GM23338 (cell line): ENCODE data around the gene HOXA3. TPM values are rescaled to one million over a fixed set of nuclear protein-coding genes. Genes with fewer than 3 reads are reported as not detected.
A peak's percentile ranks its signal among the peaks of the same experiment; 100 is the strongest.

Experiments
- ATAC-seq: fragments of 200-7000 bp; cut with Tn5 transposase; 3 replicates; pipeline ENCODE4 v1.9.1; 2020
- DNase-seq: peaks from one replicate; pipeline ENCODE4 v3.0.0-alpha.2; 2015; ENCODE audit warnings: low spot score
- H2AFZ ChIP-seq: fragments of 200-600 bp; sonication (generic); 2 replicates; pipeline ENCODE4 v1.8.0; 2016; ENCODE audit warnings: antibody characterized with exemption, mild to moderate bottlenecking, moderate library complexity
- H3F3A ChIP-seq: fragments of 200-600 bp; sonication (generic); replicated peaks from 2 replicates; pipeline ENCODE4 v1.8.0; 2017; ENCODE audit warnings: antibody characterized with exemption, mixed run types, low read depth
- H3K27ac ChIP-seq: fragments of 200-600 bp; sonication (generic); 2 replicates; pipeline ENCODE4 v1.6.1; 2016; ENCODE audit warnings: low read depth
- H3K27me3 ChIP-seq: fragments of 200-600 bp; sonication (generic); 2 replicates; pipeline ENCODE4 v1.8.0; 2016; ENCODE audit warnings: mild to moderate bottlenecking, mixed run types, moderate library complexity; ENCODE audit not compliant: insufficient read depth
- H3K36me3 ChIP-seq: fragments of 200-600 bp; sonication (generic); 2 replicates; pipeline ENCODE4 v1.8.0; 2016; ENCODE audit warnings: mild to moderate bottlenecking; ENCODE audit not compliant: insufficient read depth
- H3K4me1 ChIP-seq: fragments of 200-600 bp; sonication (generic); 2 replicates; pipeline ENCODE4 v1.8.0; 2016; ENCODE audit warnings: mild to moderate bottlenecking, moderate library complexity; ENCODE audit not compliant: insufficient read depth
- H3K4me2 ChIP-seq: fragments of 200-600 bp; sonication (generic); 2 replicates; pipeline ENCODE4 v1.7.1; 2017; ENCODE audit warnings: mixed run types
- H3K4me3 ChIP-seq: fragments of 200-600 bp; sonication (generic); 2 replicates; pipeline ENCODE4 v1.6.1; 2016; ENCODE audit warnings: mixed run types
- H3K79me2 ChIP-seq: fragments of 200-600 bp; sonication (generic); replicated peaks from 2 replicates; pipeline ENCODE4 v1.8.0; 2017; ENCODE audit warnings: mild to moderate bottlenecking; ENCODE audit not compliant: insufficient read depth
- H3K9me2 ChIP-seq: fragments of 200-600 bp; sonication (generic); 2 replicates; pipeline ENCODE4 v1.8.0; 2017; ENCODE audit not compliant: insufficient read depth
- H4K20me1 ChIP-seq: fragments of 200-600 bp; sonication (generic); replicated peaks from 2 replicates; pipeline ENCODE4 v1.8.0; 2017; ENCODE audit warnings: mild to moderate bottlenecking; ENCODE audit not compliant: insufficient read depth
- H3K27ac Mint-ChIP-seq: 2 replicates; pipeline ENCODE4 v1.8.0; 2020; ENCODE audit warnings: inconsistent platforms, mild to moderate bottlenecking, moderate library complexity, mixed read lengths
- H3K27me3 Mint-ChIP-seq: 3 replicates; pipeline ENCODE4 v1.8.0; 2022; ENCODE audit warnings: low read depth, mild to moderate bottlenecking, moderate library complexity, mixed read lengths, inconsistent platforms; ENCODE audit not compliant: insufficient read depth, poor library complexity
- H3K36me3 Mint-ChIP-seq: 3 replicates; pipeline ENCODE4 v1.8.0; 2021; ENCODE audit warnings: low read depth, mild to moderate bottlenecking, inconsistent platforms, moderate library complexity, mixed read lengths
- H3K4me1 Mint-ChIP-seq: 3 replicates; pipeline ENCODE4 v1.8.0; 2020; ENCODE audit warnings: mild to moderate bottlenecking, inconsistent platforms, mixed read lengths
- H3K4me3 Mint-ChIP-seq: 3 replicates; pipeline ENCODE4 v1.8.0; 2021; ENCODE audit warnings: moderate library complexity, mild to moderate bottlenecking, inconsistent platforms, mixed read lengths
- H3K9me3 Mint-ChIP-seq: 3 replicates; pipeline ENCODE4 v1.8.0; 2020; ENCODE audit warnings: moderate library complexity, mild to moderate bottlenecking, inconsistent platforms, mixed read lengths
- JUNB ChIP-seq: IDR thresholded peaks from one replicate; pipeline ENCODE4 v1.6.1; 2016; ENCODE audit warnings: antibody characterized with exemption; ENCODE audit not compliant: unreplicated experiment
- NANOG ChIP-seq: IDR thresholded peaks from 2 replicates; pipeline ENCODE4 v1.6.1; 2016; ENCODE audit warnings: antibody characterized with exemption, borderline replicate concordance
- POLR2AphosphoS5 ChIP-seq: IDR thresholded peaks from 2 replicates; pipeline ENCODE4 v1.6.1; 2016; ENCODE audit warnings: antibody characterized with exemption, low read depth
- REST ChIP-seq: IDR thresholded peaks from one replicate; pipeline ENCODE4 v1.6.1; 2018; ENCODE audit warnings: antibody characterized with exemption; ENCODE audit not compliant: unreplicated experiment
- ZNF114 ChIP-seq: fragments of 250-450 bp; sonication (Bioruptor Pico); IDR thresholded peaks from 2 replicates; pipeline ENCODE4 v1.5.0; 2020; ENCODE audit warnings: mild to moderate bottlenecking, moderate library complexity
- polyA plus RNA-seq: library from polyadenylated mRNA; unstranded; fragments of >200 nt; fragmentation: Nextera tagmentation; extraction: Ambion mirVana; gene quantifications from 2 replicates; pipeline ENCODE4 v1.2.1, GENCODE V29; 2016
- total RNA-seq: library from RNA; depleted of rRNA; stranded (reverse); fragments of >200 nt; shearing (Covaris generic); gene quantifications from 2 replicates; pipeline ENCODE4 v1.2.3, GENCODE V29; 2014
- TF ChIP-seq, protein P1 (sequence below): fragments of 250-450 bp; sonication (Bioruptor Pico); IDR thresholded peaks from 2 replicates; pipeline ENCODE4 v1.5.0; 2020; ENCODE audit warnings: mild to moderate bottlenecking, moderate library complexity
- TF ChIP-seq, protein P2 (sequence below): IDR thresholded peaks from 2 replicates; pipeline ENCODE4 v1.6.1; 2016; ENCODE audit warnings: antibody characterized with exemption

Gene HOXA3
- total and polyA plus RNA-seq, 2 experiments from 2014 or later, result not detected

DNA sequence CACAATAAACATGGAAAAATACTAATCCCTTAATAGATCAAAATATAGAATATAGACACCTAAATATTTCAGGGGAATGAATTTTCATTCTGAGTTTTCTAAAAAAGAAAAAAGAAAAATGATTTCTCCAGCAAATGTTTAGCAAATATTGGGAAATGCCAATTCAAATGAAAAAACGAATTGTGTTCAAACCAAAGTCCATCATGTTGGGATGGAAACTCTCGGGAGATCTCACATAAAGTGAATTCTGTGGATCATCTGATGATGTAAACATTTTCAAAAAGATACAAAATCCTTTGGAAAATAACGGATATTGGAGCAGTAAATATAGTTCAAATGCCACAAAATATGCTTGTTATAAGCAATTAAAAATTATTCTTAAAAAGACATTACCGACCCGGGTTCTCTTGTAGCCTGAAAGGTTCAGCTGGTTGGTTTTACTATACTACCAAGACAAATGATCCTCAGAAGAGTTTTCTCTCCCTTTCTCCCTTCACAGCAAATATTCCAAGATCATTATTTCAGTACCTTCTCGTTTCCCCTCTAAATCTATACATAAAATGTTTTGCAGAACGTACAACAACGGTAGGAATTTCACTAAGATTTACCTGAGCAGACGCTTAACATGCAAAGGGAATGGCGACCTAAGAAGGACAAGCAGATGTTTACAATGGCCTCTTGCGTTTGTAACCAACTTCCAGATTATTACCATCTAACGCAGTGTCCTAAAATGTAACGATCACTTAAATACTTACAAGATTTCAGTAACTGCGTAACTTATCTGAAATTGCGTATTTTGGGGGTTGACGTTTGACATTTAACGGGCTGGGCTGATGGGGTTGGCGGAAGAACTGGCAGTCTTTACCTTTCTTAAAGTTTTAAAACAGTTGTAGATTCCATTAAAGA is 45.0 kb upstream of the HOXA3 start (continued):
- TF ChIP-seq, protein P1, sequence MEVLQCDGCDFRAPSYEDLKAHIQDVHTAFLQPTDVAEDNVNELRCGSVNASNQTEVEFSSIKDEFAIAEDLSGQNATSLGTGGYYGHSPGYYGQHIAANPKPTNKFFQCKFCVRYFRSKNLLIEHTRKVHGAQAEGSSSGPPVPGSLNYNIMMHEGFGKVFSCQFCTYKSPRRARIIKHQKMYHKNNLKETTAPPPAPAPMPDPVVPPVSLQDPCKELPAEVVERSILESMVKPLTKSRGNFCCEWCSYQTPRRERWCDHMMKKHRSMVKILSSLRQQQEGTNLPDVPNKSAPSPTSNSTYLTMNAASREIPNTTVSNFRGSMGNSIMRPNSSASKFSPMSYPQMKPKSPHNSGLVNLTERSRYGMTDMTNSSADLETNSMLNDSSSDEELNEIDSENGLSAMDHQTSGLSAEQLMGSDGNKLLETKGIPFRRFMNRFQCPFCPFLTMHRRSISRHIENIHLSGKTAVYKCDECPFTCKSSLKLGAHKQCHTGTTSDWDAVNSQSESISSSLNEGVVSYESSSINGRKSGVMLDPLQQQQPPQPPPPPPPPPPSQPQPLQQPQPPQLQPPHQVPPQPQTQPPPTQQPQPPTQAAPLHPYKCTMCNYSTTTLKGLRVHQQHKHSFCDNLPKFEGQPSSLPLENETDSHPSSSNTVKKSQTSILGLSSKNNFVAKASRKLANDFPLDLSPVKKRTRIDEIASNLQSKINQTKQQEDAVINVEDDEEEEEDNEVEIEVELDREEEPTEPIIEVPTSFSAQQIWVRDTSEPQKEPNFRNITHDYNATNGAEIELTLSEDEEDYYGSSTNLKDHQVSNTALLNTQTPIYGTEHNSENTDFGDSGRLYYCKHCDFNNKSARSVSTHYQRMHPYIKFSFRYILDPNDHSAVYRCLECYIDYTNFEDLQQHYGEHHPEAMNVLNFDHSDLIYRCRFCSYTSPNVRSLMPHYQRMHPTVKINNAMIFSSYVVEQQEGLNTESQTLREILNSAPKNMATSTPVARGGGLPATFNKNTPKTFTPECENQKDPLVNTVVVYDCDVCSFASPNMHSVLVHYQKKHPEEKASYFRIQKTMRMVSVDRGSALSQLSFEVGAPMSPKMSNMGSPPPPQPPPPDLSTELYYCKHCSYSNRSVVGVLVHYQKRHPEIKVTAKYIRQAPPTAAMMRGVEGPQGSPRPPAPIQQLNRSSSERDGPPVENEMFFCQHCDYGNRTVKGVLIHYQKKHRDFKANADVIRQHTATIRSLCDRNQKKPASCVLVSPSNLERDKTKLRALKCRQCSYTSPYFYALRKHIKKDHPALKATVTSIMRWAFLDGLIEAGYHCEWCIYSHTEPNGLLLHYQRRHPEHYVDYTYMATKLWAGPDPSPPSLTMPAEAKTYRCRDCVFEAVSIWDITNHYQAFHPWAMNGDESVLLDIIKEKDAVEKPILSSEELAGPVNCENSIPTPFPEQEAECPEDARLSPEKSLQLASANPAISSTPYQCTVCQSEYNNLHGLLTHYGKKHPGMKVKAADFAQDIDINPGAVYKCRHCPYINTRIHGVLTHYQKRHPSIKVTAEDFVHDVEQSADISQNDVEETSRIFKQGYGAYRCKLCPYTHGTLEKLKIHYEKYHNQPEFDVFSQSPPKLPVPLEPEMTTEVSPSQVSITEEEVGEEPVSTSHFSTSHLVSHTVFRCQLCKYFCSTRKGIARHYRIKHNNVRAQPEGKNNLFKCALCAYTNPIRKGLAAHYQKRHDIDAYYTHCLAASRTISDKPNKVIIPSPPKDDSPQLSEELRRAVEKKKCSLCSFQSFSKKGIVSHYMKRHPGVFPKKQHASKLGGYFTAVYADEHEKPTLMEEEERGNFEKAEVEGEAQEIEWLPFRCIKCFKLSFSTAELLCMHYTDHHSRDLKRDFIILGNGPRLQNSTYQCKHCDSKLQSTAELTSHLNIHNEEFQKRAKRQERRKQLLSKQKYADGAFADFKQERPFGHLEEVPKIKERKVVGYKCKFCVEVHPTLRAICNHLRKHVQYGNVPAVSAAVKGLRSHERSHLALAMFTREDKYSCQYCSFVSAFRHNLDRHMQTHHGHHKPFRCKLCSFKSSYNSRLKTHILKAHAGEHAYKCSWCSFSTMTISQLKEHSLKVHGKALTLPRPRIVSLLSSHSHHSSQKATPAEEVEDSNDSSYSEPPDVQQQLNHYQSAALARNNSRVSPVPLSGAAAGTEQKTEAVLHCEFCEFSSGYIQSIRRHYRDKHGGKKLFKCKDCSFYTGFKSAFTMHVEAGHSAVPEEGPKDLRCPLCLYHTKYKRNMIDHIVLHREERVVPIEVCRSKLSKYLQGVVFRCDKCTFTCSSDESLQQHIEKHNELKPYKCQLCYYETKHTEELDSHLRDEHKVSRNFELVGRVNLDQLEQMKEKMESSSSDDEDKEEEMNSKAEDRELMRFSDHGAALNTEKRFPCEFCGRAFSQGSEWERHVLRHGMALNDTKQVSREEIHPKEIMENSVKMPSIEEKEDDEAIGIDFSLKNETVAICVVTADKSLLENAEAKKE, result no peak
- TF ChIP-seq ZNF114 (CRISPR knock-in tag), result no peak
- TF ChIP-seq, protein P2, sequence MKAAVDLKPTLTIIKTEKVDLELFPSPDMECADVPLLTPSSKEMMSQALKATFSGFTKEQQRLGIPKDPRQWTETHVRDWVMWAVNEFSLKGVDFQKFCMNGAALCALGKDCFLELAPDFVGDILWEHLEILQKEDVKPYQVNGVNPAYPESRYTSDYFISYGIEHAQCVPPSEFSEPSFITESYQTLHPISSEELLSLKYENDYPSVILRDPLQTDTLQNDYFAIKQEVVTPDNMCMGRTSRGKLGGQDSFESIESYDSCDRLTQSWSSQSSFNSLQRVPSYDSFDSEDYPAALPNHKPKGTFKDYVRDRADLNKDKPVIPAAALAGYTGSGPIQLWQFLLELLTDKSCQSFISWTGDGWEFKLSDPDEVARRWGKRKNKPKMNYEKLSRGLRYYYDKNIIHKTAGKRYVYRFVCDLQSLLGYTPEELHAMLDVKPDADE, result no peak
- no peak for TF ChIP-seq POLR2AphosphoS5
- TF ChIP-seq JUNB, result no peak
- no peak for TF ChIP-seq NANOG

- Histone ChIP-seq H3K4me2 (no peak overlapping the region), H3K9me2 (no peaks in the 10 kb centered on the region), H3K27me3 (peaks cover 98% of the 10 kb centered on the region), H3K36me3 (no peaks in the 10 kb centered on the region), H4K20me1 (peaks cover 27% of the 10 kb centered on the region), H2AFZ (no peak overlapping the region), H3F3A (peaks cover 29% of the 10 kb centered on the region), H3K27ac (no peak overlapping the region), H3K79me2 (no peaks in the 10 kb centered on the region), H3K4me3 (no peak overlapping the region), H3K4me1 (peaks cover 24% of the 10 kb centered on the region)
- H3K27ac Mint-ChIP-seq, result no peak overlapping the region
- no peak for ATAC-seq
- DNase-seq, result peak; percentile 87
- H3K27me3 Mint-ChIP-seq, result peaks cover 90% of the 10 kb centered on the region
- H3K4me3 Mint-ChIP-seq, result no peak overlapping the region
- peaks cover 16% of the 10 kb centered on the region for H3K4me1 Mint-ChIP-seq
- no peaks in the 10 kb centered on the region; the same call in 2 of the 3 replicates for H3K9me3 Mint-ChIP-seq
- no peaks in the 10 kb centered on the region for H3K36me3 Mint-ChIP-seq
- TF ChIP-seq POLR2AphosphoS5, result no peak
- no peak for TF ChIP-seq REST
Measured at GRCh38 chr7:27196287-27196767, 43.9 kb upstream of the HOXA3 start.
